Mesenchymal stem cell (in vitro differentiated cells and primary cell): ENCODE data around the gene DOCK3. TPM values are rescaled to one million over a fixed set of nuclear protein-coding genes. Genes with fewer than 3 reads are reported as not detected.

Experiments
- small RNA-seq: library from polyadenylated mRNA; stranded (forward); fragments of <200 nt; extraction: miRNeasy Mini kit (QIAGEN cat#:217004); gene quantifications from one replicate; pipeline ENCODE3, GENCODE V24; 2013; ENCODE audit warnings: low read depth

Gene DOCK3

Small RNAs within 50 kb of the gene (small RNA-seq; reads per million reads assigned to genes)
- gene MIR4787 (0.86 reads per million), gene PPIAP69 (not detected)
